Sigmoid colon (tissue), 7 donors: ENCODE data around the gene NPHP4. TPM values are rescaled to one million over a fixed set of nuclear protein-coding genes. Genes with fewer than 3 reads are reported as not detected.

ENCODE experiments used
- DNase-seq: peaks from one replicate; pipeline ENCODE4 v3.0.0-alpha.2; 2019
- H3K27ac ChIP-seq, 4 donors: fragments of 200-600 bp; sonication (generic); one replicate each; pipeline ENCODE4 v1.5.1; 2016 to 2019; ENCODE audit warnings: mild to moderate bottlenecking in 1 of 4
- H3K27me3 ChIP-seq, 3 donors: fragments of 200-600 bp; sonication (generic); one replicate each; pipeline ENCODE4 v1.5.1; 2019; ENCODE audit warnings: mild to moderate bottlenecking in 1 of 3
- H3K36me3 ChIP-seq, 4 donors: fragments of 200-600 bp; sonication (generic); one replicate each; pipeline ENCODE4 v1.5.1; 2016 to 2019
- H3K4me1 ChIP-seq, 4 donors: fragments of 200-600 bp; sonication (generic); one replicate each; pipeline ENCODE4 v1.5.1; 2017 to 2019
- H3K4me3 ChIP-seq, 4 donors: fragments of 200-600 bp; sonication (generic); one replicate each; pipeline ENCODE4 v1.5.1; 2017 to 2019; ENCODE audit warnings: mild to moderate bottlenecking in 2 of 4, moderate library complexity in 1 of 4
- H3K9me3 ChIP-seq, 4 donors: fragments of 200-600 bp in 3 of 4; sonication (generic) in 3 of 4; one replicate each; pipeline versions ENCODE4 v1.5.1 to v1.6.1; 2013 to 2019
- CTCF ChIP-seq, 4 experiments: fragments of 450-650 bp in 3 of 4; fragments of 200-600 bp in 1 of 4; IDR thresholded peaks; one replicate each; pipeline ENCODE4 v1.5.1; 2016 to 2019; ENCODE audit warnings: antibody characterized with exemption in 4 of 4, mild to moderate bottlenecking in 3 of 4, moderate library complexity in 2 of 4
- EP300 ChIP-seq, 4 donors: sonication (generic); formaldehyde crosslinking; IDR thresholded peaks; one replicate each; pipeline ENCODE4 v1.6.1; 2017; ENCODE audit warnings: antibody characterized with exemption in 4 of 4
- POLR2A ChIP-seq, 2 donors: fragments of 450-650 bp; IDR thresholded peaks; one replicate each; pipeline ENCODE4 v1.6.1; 2016; ENCODE audit warnings: antibody characterized with exemption in 2 of 2, mild to moderate bottlenecking in 2 of 2, moderate library complexity in 2 of 2
- POLR2AphosphoS5 ChIP-seq, 4 donors: sonication (generic); formaldehyde crosslinking; IDR thresholded peaks; one replicate each; pipeline ENCODE4 v1.6.1; 2017; ENCODE audit warnings: antibody characterized with exemption in 4 of 4
- WGBS, 2 donors: extraction: QIAGEN DNeasy Blood & Tissue Kit; methylation state at CpG; one replicate each; pipeline ENCODE4 v1.1.7; 2013; 5-methylcytosine and 5-hydroxymethylcytosine counted together
- intact Hi-C: fragments of 100-400 bp; cut with DNase I; formaldehyde crosslinking; loops from one replicate; pipeline ENCODE4 v1.15.1; 2023
- polyA plus RNA-seq, 3 donors: library from polyadenylated mRNA; stranded (reverse); fragments of 200-250 nt; gene quantifications; one replicate each; pipeline ENCODE4 v1.2.3, GENCODE V29; 2013
- total RNA-seq, 4 donors: library from RNA; depleted of rRNA; stranded (reverse); fragments of >200 nt; gene quantifications; one replicate each; pipeline ENCODE4 v1.1.0, GENCODE V29; 2016
- donor health status: healthy with polysubstance abuse.
- donor health status: Bipolar disorder and iron deficiency.
- donor health status: healthy.

NPHP4 gene
- total and polyA plus RNA-seq, 7 donors: 0.60 to 12.2 (median 5.7) TPM

GRCh38 chr1:5916572-5917280 is 75.5 kb downstream of the NPHP4 start:
- H3K27me3 ChIP-seq: no peaks in the 10 kb centered on the region
- TF ChIP-seq CTCF (IDR thresholded peaks at IDR 0.05): no peak
- no peak for TF ChIP-seq EP300 (IDR thresholded peaks at IDR 0.05)
- no peak for TF ChIP-seq POLR2AphosphoS5 (IDR thresholded peaks at IDR 0.05)
- no peak for TF ChIP-seq POLR2A (IDR thresholded peaks at IDR 0.05)
- intact Hi-C loops: loop anchor here (10.0 kb wide), 1 partner anchor 412 kb away; no protein-coding TSS in a partner anchor
- H3K4me1 ChIP-seq: peaks cover 0 to 6% (median 0%) of the 10 kb centered on the region in 4 donors
- no peak overlapping the region for H3K27ac ChIP-seq
- no peaks in the 10 kb centered on the region for H3K9me3 ChIP-seq
- WGBS, 2 donors: 93 to 95% methylated on average over 10 of the region's 10 CpGs
- no peak for DNase-seq
- H3K4me3 ChIP-seq: no peak overlapping the region
- H3K36me3 ChIP-seq: no peaks in the 10 kb centered on the region

- peaks cover 0 to 6% (median 0%) of the 10 kb centered on the region in 4 donors for H3K4me1 ChIP-seq
- no peaks in the 10 kb centered on the region for H3K36me3 ChIP-seq
- no peak overlapping the region for H3K4me3 ChIP-seq
- DNase-seq: no peak
- H3K9me3 ChIP-seq: no peaks in the 10 kb centered on the region
- intact Hi-C loops: loop anchor here (10.0 kb wide), 1 partner anchor 411 kb away; no protein-coding TSS in a partner anchor
- no peaks in the 10 kb centered on the region for H3K27me3 ChIP-seq
- 45 to 60% methylated on average over 11 of the region's 11 CpGs for WGBS, 2 donors
- H3K27ac ChIP-seq: no peak overlapping the region
- TF ChIP-seq CTCF (IDR thresholded peaks at IDR 0.05) (peak in 3 of 4 experiments; percentile 25 to 57 (median 43)), EP300 (IDR thresholded peaks at IDR 0.05) (no peak), POLR2A (IDR thresholded peaks at IDR 0.05) (no peak)
Measured at GRCh38 chr1:5915587-5916571, 76.3 kb downstream of the NPHP4 start.

GRCh38 chr1:5914676-5915365 is 77.4 kb downstream of the NPHP4 start:
- Histone ChIP-seq H3K36me3 (no peaks in the 10 kb centered on the region), H3K27ac (no peak overlapping the region), H3K4me1 (peaks cover 0 to 6% (median 0%) of the 10 kb centered on the region in 4 donors), H3K27me3 (no peaks in the 10 kb centered on the region), H3K9me3 (no peaks in the 10 kb centered on the region), H3K4me3 (no peak overlapping the region)
- DNase-seq: no peak
- 93 to 94% methylated on average over 14 of the region's 14 CpGs for WGBS, 2 donors
- TF ChIP-seq EP300 (IDR thresholded peaks at IDR 0.05): no peak
- no peak for TF ChIP-seq CTCF (IDR thresholded peaks at IDR 0.05)
- TF ChIP-seq POLR2AphosphoS5 (IDR thresholded peaks at IDR 0.05): no peak
- TF ChIP-seq POLR2A (IDR thresholded peaks at IDR 0.05): no peak
- intact Hi-C loops: loop anchor here (10.0 kb wide), 1 partner anchor 410 kb away; no protein-coding TSS in a partner anchor

- intact Hi-C loops: loop anchor here (10.0 kb wide), 1 partner anchor 409 kb away; no protein-coding TSS in a partner anchor
- TF ChIP-seq POLR2AphosphoS5 (IDR thresholded peaks at IDR 0.05) (no peak), POLR2A (IDR thresholded peaks at IDR 0.05) (no peak), CTCF (IDR thresholded peaks at IDR 0.05) (no peak), EP300 (IDR thresholded peaks at IDR 0.05) (no peak)
- WGBS, 2 donors: 96 to 97% methylated on average over 10 of the region's 10 CpGs
- Histone ChIP-seq H3K4me1 (peaks cover 0 to 6% (median 0%) of the 10 kb centered on the region in 4 donors), H3K27me3 (no peaks in the 10 kb centered on the region), H3K9me3 (no peaks in the 10 kb centered on the region), H3K27ac (no peak overlapping the region), H3K4me3 (no peak overlapping the region), H3K36me3 (no peaks in the 10 kb centered on the region)
- DNase-seq: no peak
Measured at GRCh38 chr1:5913876-5914275, 78.3 kb downstream of the NPHP4 start.
